Gastroesophageal sphincter (tissue), 4 donors: Measurements from ENCODE around the gene CNTNAP2. TPM values are rescaled to one million over a fixed set of nuclear protein-coding genes. Genes with fewer than 3 reads are reported as not detected.

Experiments used
- ATAC-seq: fragments of 150-250 bp; one replicate; pipeline ENCODE4 v1.9.1; 2016; ENCODE audit warnings: mild to moderate bottlenecking, moderate library complexity
- H3K27ac ChIP-seq, 4 donors: fragments of 200-600 bp; sonication (generic) in 3 of 4; 1 replicate in 3 of 4; 2 replicates in 1 of 4; pipeline ENCODE4 v1.5.1; 2016 to 2019
- H3K27me3 ChIP-seq: fragments of 200-600 bp; sonication (generic); one replicate; pipeline ENCODE4 v1.5.1; 2019
- H3K36me3 ChIP-seq, 2 donors: fragments of 200-600 bp; sonication (generic); one replicate each; pipeline ENCODE4 v1.5.1; 2019; ENCODE audit warnings: control low read depth in 1 of 2
- H3K4me1 ChIP-seq, 3 donors: fragments of 200-600 bp; sonication (generic); 1 replicate in 2 of 3; 2 replicates in 1 of 3; pipeline ENCODE4 v1.5.1; 2016 to 2019; ENCODE audit warnings: control low read depth in 2 of 3
- H3K4me3 ChIP-seq, 2 donors: fragments of 200-600 bp; sonication (generic); one replicate each; pipeline ENCODE4 v1.5.1; 2019; ENCODE audit warnings: mild to moderate bottlenecking in 1 of 2, moderate library complexity in 1 of 2
- H3K9me3 ChIP-seq, 3 donors: fragments of 200-600 bp; sonication (generic); one replicate each; pipeline ENCODE4 v1.5.1; 2017 to 2019; ENCODE audit warnings: control low read depth in 2 of 3
- CTCF ChIP-seq, 4 experiments: fragments of 200-600 bp in 2 of 4; fragments of 450-650 bp in 2 of 4; sonication (generic) in 1 of 4; IDR thresholded peaks; one replicate each; pipeline ENCODE4 v1.5.1; 2017 to 2019; ENCODE audit warnings: antibody characterized with exemption in 4 of 4, mild to moderate bottlenecking in 2 of 4, moderate library complexity in 2 of 4
- EP300 ChIP-seq: sonication (generic); formaldehyde crosslinking; IDR thresholded peaks from one replicate; pipeline ENCODE4 v1.6.1; 2017; ENCODE audit warnings: antibody characterized with exemption, mild to moderate bottlenecking
- POLR2A ChIP-seq, 2 donors: fragments of 450-650 bp; IDR thresholded peaks; one replicate each; pipeline ENCODE4 v1.6.1; 2017; ENCODE audit warnings: antibody characterized with exemption in 2 of 2, mild to moderate bottlenecking in 2 of 2, moderate library complexity in 1 of 2
- POLR2AphosphoS5 ChIP-seq: sonication (generic); formaldehyde crosslinking; IDR thresholded peaks from one replicate; pipeline ENCODE4 v1.6.1; 2017; ENCODE audit warnings: antibody characterized with exemption
- WGBS, 2 donors: methylation state at CpG; one replicate each; pipeline ENCODE4 v1.1.5; 2018; ENCODE audit warnings: low coverage in 1 of 2; 5-methylcytosine and 5-hydroxymethylcytosine counted together
- total RNA-seq, 4 donors: library from RNA; depleted of rRNA; stranded (reverse); fragments of >200 nt; gene quantifications; one replicate each; pipeline ENCODE4 v1.1.0, GENCODE V29; 2016

The CNTNAP2 gene
- total RNA-seq, 4 donors from 2014 or later = 1.5 to 8.9 (median 3.2) TPM

- Histone ChIP-seq H3K27me3 (no peaks in the 10 kb centered on the region), H3K27ac (no peak overlapping the region), H3K36me3 (no peaks in the 10 kb centered on the region), H3K4me1 (peaks cover 0 to 19% (median 0%) of the 10 kb centered on the region in 3 donors), H3K4me3 (no peak overlapping the region), H3K9me3 (no peaks in the 10 kb centered on the region)
- TF ChIP-seq POLR2AphosphoS5 (no peak), EP300 (no peak), CTCF (IDR thresholded peaks at IDR 0.05) (no peak), POLR2A (IDR thresholded peaks at IDR 0.05) (no peak)
- WGBS, 2 donors = no CpG with 5 or more reads among the region's 2 CpGs
- no peak for ATAC-seq
These were observed 2170.9 kb downstream of the CNTNAP2 start for GRCh38 chr7:148287538-148287937.

- H3K9me3 ChIP-seq = no peaks in the 10 kb centered on the region
- no peak overlapping the region for H3K4me3 ChIP-seq
- ATAC-seq = no peak
- no peak overlapping the region for H3K27ac ChIP-seq
- H3K4me1 ChIP-seq = peaks cover 0 to 19% (median 0%) of the 10 kb centered on the region in 3 donors
- 100% methylated on average over 1 of the region's 1 CpG for WGBS, 2 donors
- no peaks in the 10 kb centered on the region for H3K27me3 ChIP-seq
- H3K36me3 ChIP-seq = no peaks in the 10 kb centered on the region
- TF ChIP-seq POLR2A (IDR thresholded peaks at IDR 0.05) (no peak), EP300 (no peak), POLR2AphosphoS5 (no peak), CTCF (IDR thresholded peaks at IDR 0.05) (no peak)
These were observed 2172.1 kb downstream of the CNTNAP2 start for GRCh38 chr7:148288592-148289151.

- Histone ChIP-seq H3K27me3 (no peaks in the 10 kb centered on the region), H3K27ac (no peak overlapping the region), H3K4me3 (no peak overlapping the region), H3K9me3 (no peaks in the 10 kb centered on the region), H3K36me3 (no peaks in the 10 kb centered on the region), H3K4me1 (peaks cover 0 to 19% (median 0%) of the 10 kb centered on the region in 3 donors)
- TF ChIP-seq POLR2A (IDR thresholded peaks at IDR 0.05) (no peak), CTCF (IDR thresholded peaks at IDR 0.05) (no peak), POLR2AphosphoS5 (no peak), EP300 (no peak)
- ATAC-seq = no peak
- 0 to 40% methylated on average over 1 of the region's 1 CpG for WGBS, 2 donors
These were observed 2173.0 kb downstream of the CNTNAP2 start for GRCh38 chr7:148289630-148290029.

- Histone ChIP-seq H3K9me3 (no peaks in the 10 kb centered on the region), H3K4me1 (peaks cover 0 to 19% (median 0%) of the 10 kb centered on the region in 3 donors), H3K36me3 (no peaks in the 10 kb centered on the region), H3K4me3 (no peak overlapping the region), H3K27me3 (no peaks in the 10 kb centered on the region), H3K27ac (no peak overlapping the region)
- 44 to 56% methylated on average over 3 of the region's 3 CpGs for WGBS, 2 donors
- no peak for TF ChIP-seq POLR2A (IDR thresholded peaks at IDR 0.05)
- TF ChIP-seq CTCF (IDR thresholded peaks at IDR 0.05) = no peak
- no peak for TF ChIP-seq EP300
- TF ChIP-seq POLR2AphosphoS5 = no peak
- ATAC-seq = no peak
These were observed 2173.9 kb downstream of the CNTNAP2 start for GRCh38 chr7:148290538-148290937.

- Histone ChIP-seq H3K27ac (peak overlapping the region in 1 of 4 donors; percentile 14), H3K4me3 (no peak overlapping the region), H3K4me1 (peaks cover 0 to 30% (median 0%) of the 10 kb centered on the region in 3 donors), H3K36me3 (no peaks in the 10 kb centered on the region), H3K27me3 (no peaks in the 10 kb centered on the region), H3K9me3 (no peaks in the 10 kb centered on the region)
- TF ChIP-seq EP300 = no peak
- no peak for TF ChIP-seq POLR2AphosphoS5
- no peak for TF ChIP-seq CTCF (IDR thresholded peaks at IDR 0.05)
- TF ChIP-seq POLR2A (IDR thresholded peaks at IDR 0.05) = no peak
- WGBS, 2 donors = 54 to 64% methylated on average over 1 of the region's 1 CpG
- no peak for ATAC-seq
These were observed 2175.2 kb downstream of the CNTNAP2 start for GRCh38 chr7:148291799-148292198.
